CD8-positive, alpha-beta T cell (primary cell): Measurements from ENCODE around the gene RMND1. TPM values are rescaled to one million over a fixed set of nuclear protein-coding genes. Genes with fewer than 3 reads are reported as not detected.

Experiments
- total RNA-seq, 46 experiments: library from RNA in 2 of 46; stranded (reverse) in 2 of 46; gene quantifications; one replicate each; pipeline ENCODE4 v1.2.3 and lab custom pipeline; 2021 to 2026

Gene RMND1
- total RNA-seq, 2 experiments from 2014 or later = 5.8 to 6.3 TPM

Other genes with a start within 250 kb of the RMND1 start
- gene AKAP12, start 212.2 kb downstream of the RMND1 start, total RNA-seq = under 1 TPM in 1 of 2 experiments, not detected in 1; 0.03 TPM
- gene ZBTB2, start 60.6 kb downstream of the RMND1 start, total RNA-seq = 10 to 100 TPM; 22.1 to 23.0 TPM
- not detected for gene CCDC170, start 41.9 kb upstream of the RMND1 start, total RNA-seq